GM19239 (cell line): ENCODE results near the gene TFDP1.

Experiments
- DNase-seq: peaks from one replicate; pipeline ENCODE4 v3.0.0; 2011; ENCODE audit warnings: low spot score; ENCODE audit not compliant: insufficient read length
- FAIRE-seq: peaks from 2 replicates; lab custom pipeline; 2011; peaks lifted over from hg19 to GRCh38; lab: Jason Lieb, UNC

The TFDP1 gene

GRCh38 chr13:113657851-113658741 lies 73.5 kb downstream of the TFDP1 start, which contains the start of gene ATP4B:
TSS of gene ATP4B (minus strand) at chr13:113658198. CDS start at chr13:113658144, 54 bp downstream.
- no peak for FAIRE-seq
- DNase-seq: no peak

- FAIRE-seq (no peak), DNase-seq (no peak)
Observed at GRCh38 chr13:113658836-113659235, 74.3 kb downstream of the TFDP1 start.

- FAIRE-seq (no peak), DNase-seq (no peak)
Observed at GRCh38 chr13:113659337-113659736, 74.8 kb downstream of the TFDP1 start.

GRCh38 chr13:113660066-113660465 lies 75.5 kb downstream of the TFDP1 start:
- FAIRE-seq: no peak

GRCh38 chr13:113661509-113661908 lies 77.0 kb downstream of the TFDP1 start:
- no peak for DNase-seq
- no peak for FAIRE-seq

More at GRCh38 chr13:113660066-113660465, 75.5 kb downstream of the TFDP1 start:
- DNase-seq: no peak

GRCh38 chr13:113663934-113664333 lies 79.4 kb downstream of the TFDP1 start:
- FAIRE-seq (no peak), DNase-seq (no peak)

GRCh38 chr13:113664751-113665596 lies 80.4 kb downstream of the TFDP1 start:
- FAIRE-seq (no peak), DNase-seq (no peak)

- FAIRE-seq (no peak), DNase-seq (no peak)
Observed at GRCh38 chr13:113665597-113666328, 81.2 kb downstream of the TFDP1 start.

GRCh38 chr13:113666329-113666670 lies 81.7 kb downstream of the TFDP1 start:
- FAIRE-seq (no peak), DNase-seq (no peak)

- no peak for FAIRE-seq
- DNase-seq: no peak
Observed at GRCh38 chr13:113666951-113667701, 82.6 kb downstream of the TFDP1 start, which contains the start of gene GRK1. TSS of gene GRK1 (plus strand) at chr13:113667219. CDS start at chr13:113667387, 168 bp downstream.

- no peak for FAIRE-seq
Observed at GRCh38 chr13:113667771-113668490, 83.4 kb downstream of the TFDP1 start.

GRCh38 chr13:113668491-113668971 lies 84.0 kb downstream of the TFDP1 start:
- no peak for FAIRE-seq
- DNase-seq: no peak

More at GRCh38 chr13:113667771-113668490, 83.4 kb downstream of the TFDP1 start:
- no peak for DNase-seq

GRCh38 chr13:113669231-113669754 lies 84.7 kb downstream of the TFDP1 start:
- FAIRE-seq: no peak
- no peak for DNase-seq

GRCh38 chr13:113669755-113670341 lies 85.3 kb downstream of the TFDP1 start:
- DNase-seq (no peak), FAIRE-seq (no peak)

GRCh38 chr13:113670541-113670940 lies 86.0 kb downstream of the TFDP1 start:
- no peak for DNase-seq
- FAIRE-seq: no peak

GRCh38 chr13:113671066-113672001 lies 86.8 kb downstream of the TFDP1 start:
- DNase-seq: no peak
- no peak for FAIRE-seq

GRCh38 chr13:113672002-113672651 lies 87.6 kb downstream of the TFDP1 start:
- no peak for DNase-seq
- no peak for FAIRE-seq
